GM18508 (cell line): Measurements from ENCODE around the gene ATXN7L1.

ENCODE experiments used
- ATAC-seq: cut with Tn5 transposase; IDR thresholded peaks from one replicate; pipeline ENCODE4 v1.9.1; 2021; ENCODE audit warnings: moderate number of reproducible peaks; ENCODE audit not compliant: insufficient read depth, unreplicated experiment

ATXN7L1 gene

GRCh38 chr7:105876091-105876963, at the start of gene ATXN7L1:
TSS of gene ATXN7L1 (minus strand) at chr7:105876599. CDS start at chr7:105876558, 41 bp downstream.
- ATAC-seq, result no peak

GRCh38 chr7:105926131-105926530, 49.7 kb upstream of the ATXN7L1 start:
- no peak for ATAC-seq

- ATAC-seq, result no peak
Measured at GRCh38 chr7:105924945-105925344, 48.5 kb upstream of the ATXN7L1 start.

- no peak for ATAC-seq
Measured at GRCh38 chr7:105920766-105921165, 44.4 kb upstream of the ATXN7L1 start.

GRCh38 chr7:105917659-105918058, 41.3 kb upstream of the ATXN7L1 start:
- ATAC-seq, result no peak

GRCh38 chr7:105916603-105917002, 40.2 kb upstream of the ATXN7L1 start:
- ATAC-seq, result no peak

- no peak for ATAC-seq
Measured at GRCh38 chr7:105913947-105914346, 37.5 kb upstream of the ATXN7L1 start.

- no peak for ATAC-seq
Measured at GRCh38 chr7:105911961-105912575, 35.7 kb upstream of the ATXN7L1 start.

- ATAC-seq, result no peak
Measured at GRCh38 chr7:105910172-105910571, 33.8 kb upstream of the ATXN7L1 start.

GRCh38 chr7:105909742-105910141, 33.3 kb upstream of the ATXN7L1 start:
- no peak for ATAC-seq

- no peak for ATAC-seq
Measured at GRCh38 chr7:105907129-105907846, 30.9 kb upstream of the ATXN7L1 start.

- no peak for ATAC-seq
Measured at GRCh38 chr7:105906695-105907094, 30.3 kb upstream of the ATXN7L1 start.

- no peak for ATAC-seq
Measured at GRCh38 chr7:105905910-105906568, 29.6 kb upstream of the ATXN7L1 start.

GRCh38 chr7:105905209-105905909, 29.0 kb upstream of the ATXN7L1 start:
- ATAC-seq, result no peak

- no peak for ATAC-seq
Measured at GRCh38 chr7:105904064-105904463, 27.7 kb upstream of the ATXN7L1 start.

- ATAC-seq, result no peak
Measured at GRCh38 chr7:105902325-105902911, 26.0 kb upstream of the ATXN7L1 start.

GRCh38 chr7:105897999-105898398, 21.6 kb upstream of the ATXN7L1 start:
- ATAC-seq, result no peak

- ATAC-seq, result no peak
Measured at GRCh38 chr7:105896407-105896911, 20.1 kb upstream of the ATXN7L1 start.

- ATAC-seq, result no peak
Measured at GRCh38 chr7:105894131-105894530, 17.7 kb upstream of the ATXN7L1 start.
